NOMO-1 treated with DMSO at 0.1 percent for 48 hours (cell line): ENCODE measurements around the gene FIBCD1.
A peak's percentile ranks its signal among the peaks of the same experiment; 100 is the strongest.

ENCODE experiments used
- DNase-seq: peaks from one replicate; lab custom pipeline; 2025; ENCODE audit not compliant: unreplicated experiment; lab: John Stamatoyannopoulos, UW

Gene FIBCD1

GRCh38 chr9:130938652-130939404, at the start of gene FIBCD1:
FIBCD1 (minus strand) TSS chr9:130939247; CDS start chr9:130938607, 640 bp downstream.
- DNase-seq: peak; percentile 47

GRCh38 chr9:130988400-130988747, 49.3 kb upstream of the FIBCD1 start:
- DNase-seq: no peak

GRCh38 chr9:130987738-130988399, 48.8 kb upstream of the FIBCD1 start:
- DNase-seq: no peak

GRCh38 chr9:130987054-130987453, 48.0 kb upstream of the FIBCD1 start:
- no peak for DNase-seq

GRCh38 chr9:130986356-130986965, 47.4 kb upstream of the FIBCD1 start:
- DNase-seq: no peak

- no peak for DNase-seq
These were observed 46.6 kb upstream of the FIBCD1 start for GRCh38 chr9:130985606-130986162.

GRCh38 chr9:130985029-130985428, 46.0 kb upstream of the FIBCD1 start:
- no peak for DNase-seq

GRCh38 chr9:130984521-130984920, 45.5 kb upstream of the FIBCD1 start:
- no peak for DNase-seq

GRCh38 chr9:130983970-130984369, 44.9 kb upstream of the FIBCD1 start:
- DNase-seq: no peak

GRCh38 chr9:130983359-130983670, 44.3 kb upstream of the FIBCD1 start:
- no peak for DNase-seq

- no peak for DNase-seq
These were observed 43.8 kb upstream of the FIBCD1 start for GRCh38 chr9:130982636-130983358.

GRCh38 chr9:130981756-130982137, 42.7 kb upstream of the FIBCD1 start:
- DNase-seq: no peak

GRCh38 chr9:130981002-130981755, 42.1 kb upstream of the FIBCD1 start:
- peak; percentile 85 for DNase-seq

GRCh38 chr9:130980526-130980925, 41.5 kb upstream of the FIBCD1 start:
- no peak for DNase-seq

GRCh38 chr9:130979591-130980385, 40.7 kb upstream of the FIBCD1 start:
- no peak for DNase-seq

GRCh38 chr9:130977811-130978221, 38.8 kb upstream of the FIBCD1 start:
- no peak for DNase-seq

- no peak for DNase-seq
These were observed 37.1 kb upstream of the FIBCD1 start for GRCh38 chr9:130975932-130976841.

GRCh38 chr9:130975156-130975555, 36.1 kb upstream of the FIBCD1 start:
- no peak for DNase-seq

GRCh38 chr9:130974697-130975096, 35.6 kb upstream of the FIBCD1 start:
- DNase-seq: no peak
